DOHH2 (cell line): ENCODE measurements around the gene NOP16.

Experiments used
- H3F3A ChIP-seq: fragments of 200-600 bp; sonication (generic), shearing (Covaris generic); 2 replicates; pipeline ENCODE4 v1.6.0; 2016; ENCODE audit warnings: antibody characterized with exemption, mild to moderate bottlenecking; ENCODE audit not compliant: control insufficient read depth, insufficient read depth
- H3K27ac ChIP-seq: fragments of 200-600 bp; sonication (generic); 2 replicates; pipeline ENCODE4 v1.5.1; 2014; ENCODE audit warnings: low read depth, mild to moderate bottlenecking, low read length, moderate library complexity
- H3K27me3 ChIP-seq: fragments of 200-600 bp; sonication (generic); 2 replicates; pipeline ENCODE4 v1.6.1; 2014; ENCODE audit warnings: mild to moderate bottlenecking, low read length, mixed read lengths; ENCODE audit not compliant: control insufficient read depth
- H3K36me3 ChIP-seq: fragments of 200-600 bp; sonication (generic); 2 replicates; pipeline ENCODE4 v1.6.1; 2014; ENCODE audit warnings: mild to moderate bottlenecking, low read length, moderate library complexity, mixed read lengths; ENCODE audit not compliant: control insufficient read depth
- H3K4me1 ChIP-seq: fragments of 200-600 bp; sonication (generic); 2 replicates; pipeline ENCODE4 v1.6.1; 2014; ENCODE audit warnings: mild to moderate bottlenecking, low read length, mixed read lengths; ENCODE audit not compliant: control insufficient read depth
- H3K4me2 ChIP-seq: fragments of 200-600 bp; sonication (generic); 2 replicates; pipeline ENCODE4 v1.6.0; 2014; ENCODE audit warnings: mild to moderate bottlenecking, low read length, moderate library complexity
- H3K4me3 ChIP-seq: fragments of 200-600 bp; sonication (generic); 2 replicates; pipeline ENCODE4 v1.5.1; 2014; ENCODE audit warnings: mild to moderate bottlenecking, low read length, mixed read lengths
- H3K79me2 ChIP-seq: fragments of 200-600 bp; sonication (generic); 2 replicates; pipeline ENCODE4 v1.6.1; 2014; ENCODE audit warnings: mild to moderate bottlenecking, low read length, mixed read lengths; ENCODE audit not compliant: control insufficient read depth
- H3K9me2 ChIP-seq: fragments of 200-600 bp; sonication (generic); replicated peaks from 2 replicates; pipeline ENCODE4 v1.6.1; 2014; ENCODE audit warnings: mild to moderate bottlenecking, low read length, mixed read lengths; ENCODE audit not compliant: control insufficient read depth
- H3K9me3 ChIP-seq: fragments of 200-600 bp; sonication (generic); 2 replicates; pipeline ENCODE4 v1.6.1; 2014; ENCODE audit warnings: antibody characterized with exemption, low read length, mixed read lengths; ENCODE audit not compliant: control insufficient read depth, insufficient read depth
- H4K20me1 ChIP-seq: fragments of 200-600 bp; sonication (generic); 2 replicates; pipeline ENCODE4 v1.6.0; 2014; ENCODE audit warnings: low read depth, mild to moderate bottlenecking, antibody characterized with exemption, low read length, moderate library complexity; ENCODE audit not compliant: control insufficient read depth, insufficient read depth
- EZH2phosphoT487 ChIP-seq: fragments of 200-600 bp; sonication (generic); IDR thresholded peaks from 2 replicates; pipeline ENCODE4 v1.6.1; 2017; ENCODE audit warnings: borderline replicate concordance, mild to moderate bottlenecking, antibody characterized with exemption, low read length, moderate library complexity, mixed read lengths
- TF ChIP-seq, protein P1 (sequence below): fragments of 200-600 bp; sonication (generic); IDR thresholded peaks from one replicate; pipeline ENCODE4 v1.5.1; 2014; ENCODE audit warnings: antibody characterized with exemption, mild to moderate bottlenecking, low read depth, low read length; ENCODE audit not compliant: poor library complexity, severe bottlenecking

Gene NOP16, protein sequence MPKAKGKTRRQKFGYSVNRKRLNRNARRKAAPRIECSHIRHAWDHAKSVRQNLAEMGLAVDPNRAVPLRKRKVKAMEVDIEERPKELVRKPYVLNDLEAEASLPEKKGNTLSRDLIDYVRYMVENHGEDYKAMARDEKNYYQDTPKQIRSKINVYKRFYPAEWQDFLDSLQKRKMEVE

DNA sequence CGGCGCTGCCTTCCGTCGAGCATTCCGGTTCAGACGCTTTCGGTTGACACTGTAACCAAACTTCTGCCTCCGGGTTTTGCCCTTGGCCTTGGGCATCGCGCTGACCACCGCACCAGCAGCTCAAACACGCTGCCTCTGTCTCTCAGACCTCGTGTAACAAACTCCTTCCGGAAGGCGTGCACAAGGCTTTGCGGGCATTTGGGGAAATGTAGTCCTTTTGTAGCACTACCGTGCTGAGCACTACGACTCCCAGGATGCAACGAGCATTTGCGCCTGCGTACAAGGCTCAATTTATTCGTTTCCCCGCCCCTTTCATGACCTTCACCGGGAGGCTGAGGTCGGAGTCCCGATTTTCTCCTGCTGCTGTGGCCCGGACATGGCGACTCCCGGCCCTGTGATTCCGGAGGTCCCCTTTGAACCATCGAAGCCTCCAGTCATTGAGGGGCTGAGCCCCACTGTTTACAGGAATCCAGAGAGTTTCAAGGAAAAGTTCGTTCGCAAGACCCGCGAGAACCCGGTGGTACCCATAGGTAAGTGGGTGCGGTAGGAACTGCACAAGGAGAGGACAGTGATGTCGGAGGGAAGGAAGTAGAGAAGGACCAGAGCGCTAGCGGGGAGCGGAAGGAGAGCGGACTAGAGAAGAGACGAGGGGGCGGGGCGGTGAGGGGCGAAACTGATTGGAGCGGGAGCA lies at the start of gene NOP16, which contains the start of gene HIGD2A:
Gene NOP16 (minus strand): TSS at position 155 of the 691 bp plus-strand sequence. CDS start 59 bp downstream, at position 96.
Gene HIGD2A (plus strand): TSS at position 308 of the 691 bp plus-strand sequence. CDS start 69 bp downstream, at position 377.
- Histone ChIP-seq H3K36me3 (peaks cover 77% of the 10 kb centered on the region), H3K79me2 (peaks cover 66% of the 10 kb centered on the region), H3K4me3 (peak within 1 kb of the TSS; percentile 97), H3F3A (peaks cover 2% of the 10 kb centered on the region; the same call in 1 of the 2 replicates), H3K27ac (peak within 1 kb of the TSS; percentile 86), H3K9me2 (no peaks in the 10 kb centered on the region), H3K27me3 (no peaks in the 10 kb centered on the region), H3K9me3 (no peaks in the 10 kb centered on the region), H4K20me1 (peaks cover 18% of the 10 kb centered on the region; the same call in 1 of the 2 replicates), H3K4me1 (peaks cover 20% of the 10 kb centered on the region), H3K4me2 (peak within 1 kb of the TSS; percentile 91)
- TF ChIP-seq, protein P1, sequence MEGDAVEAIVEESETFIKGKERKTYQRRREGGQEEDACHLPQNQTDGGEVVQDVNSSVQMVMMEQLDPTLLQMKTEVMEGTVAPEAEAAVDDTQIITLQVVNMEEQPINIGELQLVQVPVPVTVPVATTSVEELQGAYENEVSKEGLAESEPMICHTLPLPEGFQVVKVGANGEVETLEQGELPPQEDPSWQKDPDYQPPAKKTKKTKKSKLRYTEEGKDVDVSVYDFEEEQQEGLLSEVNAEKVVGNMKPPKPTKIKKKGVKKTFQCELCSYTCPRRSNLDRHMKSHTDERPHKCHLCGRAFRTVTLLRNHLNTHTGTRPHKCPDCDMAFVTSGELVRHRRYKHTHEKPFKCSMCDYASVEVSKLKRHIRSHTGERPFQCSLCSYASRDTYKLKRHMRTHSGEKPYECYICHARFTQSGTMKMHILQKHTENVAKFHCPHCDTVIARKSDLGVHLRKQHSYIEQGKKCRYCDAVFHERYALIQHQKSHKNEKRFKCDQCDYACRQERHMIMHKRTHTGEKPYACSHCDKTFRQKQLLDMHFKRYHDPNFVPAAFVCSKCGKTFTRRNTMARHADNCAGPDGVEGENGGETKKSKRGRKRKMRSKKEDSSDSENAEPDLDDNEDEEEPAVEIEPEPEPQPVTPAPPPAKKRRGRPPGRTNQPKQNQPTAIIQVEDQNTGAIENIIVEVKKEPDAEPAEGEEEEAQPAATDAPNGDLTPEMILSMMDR: no peak
- TF ChIP-seq EZH2phosphoT487: no peak

DNA sequence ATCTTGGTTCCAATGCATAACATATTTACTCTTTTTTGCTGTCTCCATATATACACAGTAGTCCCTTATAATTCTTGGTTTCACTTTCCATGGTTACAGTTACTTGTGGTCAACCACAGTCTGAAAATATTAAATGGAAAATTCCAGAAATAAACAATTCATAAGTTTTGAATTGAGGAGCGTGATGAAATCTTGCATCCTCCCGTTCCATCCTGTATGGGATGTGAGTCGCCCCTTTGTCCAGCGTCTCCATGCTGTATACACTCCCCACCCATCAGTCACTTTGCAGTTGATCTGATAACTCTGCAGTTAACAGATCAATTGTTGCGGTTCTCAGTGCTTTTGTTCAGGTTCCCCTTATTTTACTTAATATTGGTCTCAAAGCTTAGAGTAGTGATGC lies 48.3 kb upstream of the NOP16 start:
- Histone ChIP-seq H3K79me2 (no peaks in the 10 kb centered on the region), H3K36me3 (no peaks in the 10 kb centered on the region), H3K4me1 (peaks cover 5% of the 10 kb centered on the region), H3K9me2 (no peaks in the 10 kb centered on the region), H4K20me1 (no peaks in the 10 kb centered on the region), H3K27me3 (peaks cover 10% of the 10 kb centered on the region), H3K27ac (no peak overlapping the region), H3F3A (no peaks in the 10 kb centered on the region), H3K4me2 (no peak overlapping the region), H3K9me3 (no peaks in the 10 kb centered on the region), H3K4me3 (no peak overlapping the region)
- TF ChIP-seq, protein P1: no peak
- TF ChIP-seq EZH2phosphoT487: no peak

DNA sequence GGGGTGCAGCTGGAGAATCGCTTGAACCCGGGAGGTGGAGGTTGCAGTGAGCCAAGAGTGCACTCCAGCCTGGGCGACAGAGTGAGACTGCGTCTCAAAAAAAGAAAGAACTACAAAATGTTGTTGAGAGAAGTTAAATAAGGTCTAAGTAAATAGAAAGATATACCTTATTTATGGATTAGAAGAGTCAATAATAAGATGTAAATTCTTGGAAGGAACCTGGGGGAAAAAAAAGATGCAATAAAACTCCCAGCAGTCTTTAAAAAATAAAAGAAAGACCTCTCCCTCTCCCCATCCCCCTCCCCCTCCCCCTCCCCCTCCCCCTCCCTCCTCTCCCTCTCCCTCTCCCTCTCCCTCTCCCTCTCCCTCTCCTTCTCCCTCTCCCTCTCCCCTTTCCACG lies 44.3 kb upstream of the NOP16 start:
- Histone ChIP-seq H3K4me2 (no peak overlapping the region), H3F3A (no peaks in the 10 kb centered on the region), H3K9me3 (no peaks in the 10 kb centered on the region), H3K4me3 (no peak overlapping the region), H3K36me3 (no peaks in the 10 kb centered on the region), H4K20me1 (no peaks in the 10 kb centered on the region), H3K4me1 (peaks cover 10% of the 10 kb centered on the region), H3K79me2 (no peaks in the 10 kb centered on the region), H3K27ac (no peak overlapping the region), H3K9me2 (no peaks in the 10 kb centered on the region), H3K27me3 (peaks cover 10% of the 10 kb centered on the region)
- TF ChIP-seq, protein P1: no peak
- TF ChIP-seq EZH2phosphoT487: no peak
